ENCODE data around the gene MACO1.
"Not testable (repeated sequence)": the region's sequence is repeated elsewhere in the genome, so short reads cannot be mapped to it uniquely, and the experiment has no call there.

Gene MACO1

GRCh38 chr1:25430073-25430966 lies at the start of gene MACO1:
Gene MACO1 (plus strand): TSS chr1:25430897. CDS start chr1:25431099, 202 bp downstream.
- peak; percentile 95 for FAIRE-seq

DNA sequence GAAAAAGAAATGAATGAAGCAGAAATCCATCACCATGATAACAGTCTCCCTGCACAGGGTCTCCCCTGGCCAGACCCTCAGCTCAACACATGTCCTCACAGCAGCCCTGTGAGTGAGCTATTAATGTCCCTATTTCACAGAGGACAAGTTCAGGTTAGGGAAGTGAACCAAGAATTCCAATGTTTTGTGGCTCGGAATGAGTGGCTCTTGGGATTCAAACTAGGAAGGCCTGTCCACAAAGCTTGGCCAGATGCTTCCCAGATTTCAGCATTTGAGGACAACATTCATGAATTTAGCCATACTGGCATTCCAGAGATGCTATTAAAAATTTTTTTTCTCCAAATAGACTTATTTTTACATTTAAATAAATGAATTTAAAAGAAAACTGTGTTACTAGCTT lies 48.2 kb upstream of the MACO1 start:
- FAIRE-seq = not testable (repeated sequence)

- FAIRE-seq = not testable (repeated sequence)
Measured at GRCh38 chr1:25383090-25383489, 47.6 kb upstream of the MACO1 start.

DNA sequence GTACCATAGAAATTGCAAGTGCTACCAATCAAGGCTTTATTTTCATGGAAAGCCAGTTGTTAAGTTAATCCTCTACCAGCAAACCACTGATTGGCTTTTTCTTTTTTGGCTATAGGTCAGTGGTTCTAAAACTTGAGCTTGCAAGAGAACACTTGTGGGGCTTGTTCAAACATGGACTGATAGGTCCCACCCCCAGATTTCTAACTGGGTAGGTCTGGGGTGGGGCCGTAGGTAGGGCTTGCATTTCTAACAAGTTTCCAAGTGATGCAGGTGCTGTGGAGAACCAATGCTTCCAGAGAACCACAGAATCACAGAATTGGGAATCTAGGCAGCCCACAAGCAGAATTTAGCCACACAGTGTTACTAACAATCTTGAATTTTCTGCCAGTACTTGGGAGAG lies 46.8 kb upstream of the MACO1 start:
- not testable (repeated sequence) for FAIRE-seq

DNA sequence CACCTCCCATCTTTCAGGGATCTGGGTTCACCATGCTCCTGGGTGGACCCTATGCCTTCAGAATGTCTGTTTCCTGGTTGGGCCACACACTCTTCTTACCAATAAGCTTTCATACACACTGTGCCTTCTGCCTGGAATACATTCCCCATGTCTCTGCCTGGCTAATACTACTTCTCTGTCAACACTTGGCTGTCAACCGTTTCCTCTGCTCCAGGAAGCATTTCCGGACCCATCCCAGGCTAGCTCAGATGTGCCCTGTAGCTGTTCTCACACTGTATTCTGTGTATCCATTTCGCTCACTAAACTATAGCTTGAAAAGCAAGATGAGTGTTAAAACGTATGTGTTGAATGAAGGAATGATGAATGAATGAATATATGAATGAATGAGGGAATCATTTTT lies 43.6 kb upstream of the MACO1 start:
- not testable (repeated sequence) for FAIRE-seq

DNA sequence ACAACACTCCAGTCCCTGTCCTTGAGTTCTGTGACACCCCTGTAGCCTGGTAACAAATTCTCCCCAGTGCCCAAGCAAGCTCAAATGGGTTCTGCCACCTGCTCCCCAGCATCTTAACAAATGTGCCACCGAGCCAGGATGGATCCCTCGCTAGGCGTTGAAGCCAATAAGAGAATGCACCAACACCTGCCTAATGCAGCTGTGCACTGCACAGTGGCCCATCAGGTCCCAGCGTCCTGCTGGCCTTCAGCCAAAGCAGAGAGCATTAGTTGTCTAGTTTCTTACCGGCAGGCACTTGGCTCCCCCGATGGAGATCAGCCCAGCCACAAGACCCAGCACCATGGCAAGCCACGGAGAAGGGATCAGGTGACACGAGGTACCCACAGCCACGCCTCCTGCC lies 42.0 kb upstream of the MACO1 start:
- FAIRE-seq = not testable (repeated sequence)

DNA sequence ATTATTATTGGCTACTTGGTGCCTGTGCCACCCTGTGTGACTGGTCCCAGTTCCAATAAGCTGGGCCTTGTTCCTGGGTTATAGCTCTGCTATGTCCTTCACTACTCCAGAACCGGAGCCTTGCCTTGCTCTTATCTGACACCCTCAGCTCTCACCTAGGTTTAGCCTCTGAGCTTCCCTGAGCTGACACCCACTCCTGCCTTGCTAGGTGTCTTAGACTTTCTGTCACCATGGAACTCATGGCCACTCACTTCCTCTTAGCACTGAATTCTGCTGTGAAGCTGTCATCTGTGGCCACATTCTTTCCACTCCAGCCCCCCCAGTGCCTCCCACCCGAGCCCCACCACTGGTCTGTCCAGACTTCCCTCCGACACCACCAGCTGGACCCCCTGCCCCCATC lies 41.0 kb upstream of the MACO1 start:
- FAIRE-seq = not testable (repeated sequence)

DNA sequence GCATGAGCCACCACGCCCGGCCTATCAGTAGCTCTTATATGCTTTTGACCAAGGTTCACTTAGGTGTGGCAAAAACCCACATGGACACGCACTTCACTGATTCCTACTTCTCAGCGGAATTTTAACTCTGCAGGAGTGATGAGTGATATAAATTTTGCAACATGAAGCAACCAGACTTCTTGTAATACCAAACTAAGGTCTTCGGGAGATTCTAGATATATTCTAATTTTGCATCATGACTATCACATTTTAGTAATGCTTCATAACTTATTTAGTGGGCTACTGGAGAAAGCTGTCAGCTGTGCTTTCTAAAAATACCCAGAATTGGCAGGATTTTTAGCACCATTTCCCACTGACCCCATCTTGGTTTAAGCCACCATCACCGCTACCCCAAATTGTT lies 37.9 kb upstream of the MACO1 start:
- no peak for FAIRE-seq

- FAIRE-seq = not testable (repeated sequence)
Measured at GRCh38 chr1:25397549-25397948, 33.1 kb upstream of the MACO1 start.

- not testable (repeated sequence) for FAIRE-seq
Measured at GRCh38 chr1:25398079-25398478, 32.6 kb upstream of the MACO1 start.

- FAIRE-seq = not testable (repeated sequence)
Measured at GRCh38 chr1:25402947-25403803, 27.5 kb upstream of the MACO1 start.

GRCh38 chr1:25405731-25406305 lies 24.9 kb upstream of the MACO1 start:
- not testable (repeated sequence) for FAIRE-seq

GRCh38 chr1:25409641-25410427 lies 20.9 kb upstream of the MACO1 start:
- FAIRE-seq = not testable (repeated sequence)

GRCh38 chr1:25412872-25413623 lies 17.6 kb upstream of the MACO1 start:
- not testable (repeated sequence) for FAIRE-seq

GRCh38 chr1:25414157-25414556 lies 16.5 kb upstream of the MACO1 start:
- not testable (repeated sequence) for FAIRE-seq

GRCh38 chr1:25414578-25414977 lies 16.1 kb upstream of the MACO1 start:
- not testable (repeated sequence) for FAIRE-seq

DNA sequence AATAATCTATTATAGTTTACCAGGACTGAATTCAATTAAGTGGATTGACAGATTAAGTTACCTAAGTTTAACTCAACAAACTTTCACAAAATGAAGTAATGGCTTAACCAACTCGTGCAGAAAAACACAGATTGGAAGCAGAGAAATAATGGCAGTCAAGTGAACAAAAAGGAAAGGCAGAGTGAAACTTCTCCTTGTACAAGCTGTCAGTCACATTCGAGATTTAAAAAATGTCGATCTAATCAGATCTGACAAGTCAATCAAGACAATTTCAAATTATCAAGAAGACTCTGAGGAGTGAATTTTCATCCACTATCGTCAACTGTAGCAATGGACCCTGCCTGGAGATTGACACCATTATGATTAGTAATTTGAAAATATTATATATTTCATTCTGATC lies 13.4 kb upstream of the MACO1 start:
- FAIRE-seq = not testable (repeated sequence)

DNA sequence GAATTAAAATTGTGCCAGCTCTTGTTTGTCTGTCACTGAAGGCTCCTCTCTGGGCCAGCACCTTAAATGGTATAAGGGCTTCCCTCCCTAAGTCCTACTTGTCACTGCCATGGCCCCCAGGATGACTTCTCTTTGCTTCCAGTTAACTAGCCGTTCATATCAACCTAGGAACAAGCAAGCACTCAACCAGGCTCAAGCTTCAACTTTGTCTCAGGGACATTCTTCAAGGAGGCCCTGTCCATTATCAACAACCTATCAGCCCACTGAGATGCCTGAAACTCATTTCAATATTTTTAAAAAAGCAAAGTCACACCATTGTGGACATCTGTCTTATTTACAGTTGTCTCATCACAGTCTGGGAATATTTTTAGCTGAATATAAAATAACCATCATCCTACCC lies 11.4 kb upstream of the MACO1 start:
- FAIRE-seq = not testable (repeated sequence)

DNA sequence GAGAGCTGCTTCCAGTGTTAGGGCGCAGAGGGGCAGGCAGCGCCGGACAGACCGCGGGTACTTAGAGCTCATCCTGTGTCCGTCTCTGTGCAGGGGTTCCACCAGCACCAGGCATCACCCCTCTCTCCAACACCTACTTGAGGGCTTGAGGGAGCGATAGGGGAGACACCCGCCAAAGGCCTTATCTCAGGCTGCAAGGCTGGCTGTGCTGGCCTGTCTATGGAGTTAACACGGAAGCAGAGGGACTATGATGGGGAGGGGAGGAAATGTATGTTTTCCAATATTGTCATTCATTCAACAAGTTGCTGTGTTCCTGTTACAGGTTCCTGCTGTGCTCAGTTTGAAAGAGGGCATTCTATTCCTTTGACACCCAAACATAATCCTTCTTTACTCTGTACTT lies 10.0 kb upstream of the MACO1 start, which contains the start of gene RHCE:
RHCE (minus strand) TSS at position 111 of the 400 bp plus-strand sequence; CDS start at position 72, 39 bp downstream.
- FAIRE-seq = not testable (repeated sequence)

- FAIRE-seq = not testable (repeated sequence)
Measured at GRCh38 chr1:25423206-25423605, 7.5 kb upstream of the MACO1 start.
